CD4-positive, alpha-beta T cell treated with Interleukin-6 at 100 ng/mL for 8 hours (primary cell): ENCODE data around the gene PBRM1.
"Not testable (repeated sequence)": the region's sequence is repeated elsewhere in the genome, so short reads cannot be mapped to it uniquely, and the experiment has no call there.

Experiments used
- DNase-seq: peaks from one replicate; pipeline ENCODE4 v3.0.0-alpha.2; 2020; ENCODE audit warnings: mixed read lengths, low spot score

The PBRM1 gene

DNA sequence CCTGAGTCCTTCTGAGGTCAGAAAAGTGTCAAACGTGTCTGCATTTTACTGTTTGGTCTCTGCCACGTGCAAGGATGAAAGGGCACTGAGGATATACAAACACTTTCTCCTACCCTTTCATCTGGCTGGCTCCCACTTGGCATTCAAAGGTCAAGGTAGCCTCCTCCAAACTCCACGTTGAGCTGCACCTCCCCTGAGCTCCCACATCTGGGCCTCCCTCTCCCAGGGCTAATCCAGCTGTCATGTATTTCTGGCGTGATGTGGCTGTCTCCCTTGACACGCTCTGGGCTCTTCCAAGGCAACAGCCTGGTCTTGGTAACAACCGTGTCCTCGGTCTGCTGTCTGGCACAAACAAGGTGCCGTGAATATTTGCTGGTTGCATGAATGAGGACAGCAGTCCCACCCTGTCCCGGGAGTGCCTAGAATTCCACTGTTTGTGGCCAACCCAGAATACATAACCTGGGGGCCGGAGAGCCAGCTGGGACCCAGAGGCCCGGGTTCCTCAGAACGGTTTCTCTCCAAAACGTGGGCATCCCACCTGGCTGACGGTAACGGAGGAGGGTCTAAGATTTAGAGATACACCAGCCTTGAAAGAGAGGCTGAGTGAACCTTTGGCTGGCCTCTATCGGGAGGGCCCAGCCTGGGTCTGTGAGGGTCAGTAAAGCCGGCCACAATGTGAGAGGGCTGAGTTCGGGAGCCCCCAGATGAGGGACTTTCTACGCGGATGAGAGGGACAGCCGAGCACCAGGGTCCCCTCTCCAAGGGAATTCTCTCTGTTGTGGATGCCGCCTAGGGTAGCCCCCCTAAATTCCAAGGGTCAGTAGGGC lies 19.1 kb upstream of the PBRM1 start:
- no peak for DNase-seq

DNA sequence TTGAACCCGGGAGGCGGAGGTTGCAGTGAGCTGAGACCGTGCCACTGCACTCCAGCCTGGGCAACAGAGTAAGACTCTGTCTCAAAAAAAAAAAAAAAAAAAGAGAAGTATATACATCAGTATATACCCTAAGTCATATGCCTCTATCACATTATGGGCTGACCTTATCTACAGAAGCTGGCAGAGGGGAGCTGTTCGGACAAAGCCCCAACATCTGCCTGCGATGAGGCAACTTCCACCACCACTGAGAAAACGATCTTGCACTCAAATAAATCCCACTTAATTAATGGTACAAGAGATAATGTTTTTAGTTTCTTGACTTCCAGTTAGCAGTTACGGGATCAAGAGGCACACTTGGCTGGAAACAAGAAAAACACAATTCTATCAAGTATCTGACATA lies 17.6 kb upstream of the PBRM1 start:
- DNase-seq: no peak

DNA sequence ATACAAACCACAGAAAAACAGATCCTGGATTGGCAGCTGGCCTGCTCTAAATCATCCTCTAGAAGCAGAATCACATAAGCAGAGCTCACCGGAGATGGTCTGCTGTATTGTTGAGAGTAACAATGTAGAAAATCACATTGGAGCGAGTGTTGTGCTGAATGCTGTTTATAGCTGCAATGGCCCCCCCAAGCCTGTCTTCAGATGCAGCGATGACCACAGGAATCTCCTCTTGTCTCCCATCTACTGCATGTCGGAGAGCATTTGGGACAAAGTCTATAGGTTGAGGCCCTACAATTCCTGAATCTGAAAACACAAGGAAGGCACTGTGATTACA lies 11.9 kb upstream of the PBRM1 start:
- DNase-seq: no peak

DNA sequence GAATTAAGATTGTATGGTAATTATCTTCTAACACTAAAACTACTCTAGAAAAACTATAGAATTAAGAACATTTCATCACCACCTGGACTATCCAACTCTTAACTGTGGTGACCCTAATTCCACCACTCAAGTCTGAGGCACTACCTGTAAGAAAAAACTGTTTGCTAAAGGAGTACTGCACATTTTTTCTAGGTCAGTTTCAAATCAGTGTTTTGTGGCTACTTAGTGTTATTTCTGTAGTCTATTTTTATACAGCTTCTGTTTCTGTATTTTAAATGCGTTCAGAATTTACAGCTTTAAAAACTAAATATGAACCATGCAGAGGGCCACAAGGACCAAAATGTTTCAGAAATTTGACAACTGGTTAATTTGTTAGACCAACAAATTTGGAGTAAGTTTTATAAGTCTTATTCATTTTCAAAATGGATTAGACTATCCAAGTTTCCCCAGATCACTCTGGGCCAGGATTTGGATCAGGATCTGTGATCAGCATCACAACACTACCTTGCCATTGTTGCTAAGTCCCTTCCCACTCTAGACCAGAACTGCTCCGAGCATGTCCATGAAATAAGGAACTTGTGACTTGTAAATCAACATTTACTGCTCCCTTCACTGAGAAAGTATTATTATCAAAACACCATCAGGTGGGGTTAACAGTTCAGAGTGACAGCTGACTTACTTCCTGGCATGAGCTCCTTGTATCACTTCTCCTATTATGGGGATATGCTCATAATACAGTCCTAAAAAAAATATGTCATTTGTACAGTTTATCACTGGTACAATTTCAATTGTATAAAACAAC lies 11.3 kb upstream of the PBRM1 start:
- no peak for DNase-seq

DNA sequence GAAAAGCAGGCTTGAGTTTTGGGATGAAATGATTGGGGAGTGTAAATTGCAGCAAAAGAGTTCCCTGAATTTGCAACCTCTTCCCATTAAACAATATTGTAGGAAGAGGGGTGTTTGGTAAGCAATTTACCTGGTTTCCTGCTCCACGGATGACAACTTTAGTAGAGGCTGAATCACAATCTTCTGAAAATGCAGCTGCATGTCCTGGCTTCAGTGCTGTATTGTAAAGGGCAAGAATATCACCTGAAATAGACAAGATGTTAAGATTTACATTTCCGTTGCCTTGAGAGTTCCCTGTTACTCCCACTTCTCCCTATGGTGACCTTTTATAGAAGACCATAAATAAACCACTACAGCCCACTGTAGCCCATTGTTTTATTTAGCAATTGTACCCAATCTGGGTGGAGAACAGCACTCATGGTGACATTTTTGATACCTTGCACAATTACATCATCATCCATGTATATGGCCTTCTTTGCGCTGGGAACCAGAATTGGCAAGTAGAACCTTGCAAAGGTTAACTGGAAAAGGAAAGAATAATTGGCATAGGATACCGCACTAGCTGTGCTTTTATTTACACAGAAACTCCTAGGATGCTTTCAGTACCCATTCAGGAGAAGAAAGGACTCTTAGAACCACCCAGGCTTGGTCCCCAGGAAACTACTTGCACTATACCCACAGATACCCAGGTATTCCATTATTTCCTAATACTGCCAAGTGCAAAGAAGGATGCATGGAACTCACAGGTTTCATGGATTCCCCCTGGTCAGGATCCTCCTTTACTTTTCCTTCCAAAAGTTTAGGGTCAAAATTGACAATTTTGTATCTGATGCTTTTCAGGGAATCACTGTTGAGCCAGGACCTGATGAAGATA lies 10.3 kb upstream of the PBRM1 start:
- DNase-seq: no peak

DNA sequence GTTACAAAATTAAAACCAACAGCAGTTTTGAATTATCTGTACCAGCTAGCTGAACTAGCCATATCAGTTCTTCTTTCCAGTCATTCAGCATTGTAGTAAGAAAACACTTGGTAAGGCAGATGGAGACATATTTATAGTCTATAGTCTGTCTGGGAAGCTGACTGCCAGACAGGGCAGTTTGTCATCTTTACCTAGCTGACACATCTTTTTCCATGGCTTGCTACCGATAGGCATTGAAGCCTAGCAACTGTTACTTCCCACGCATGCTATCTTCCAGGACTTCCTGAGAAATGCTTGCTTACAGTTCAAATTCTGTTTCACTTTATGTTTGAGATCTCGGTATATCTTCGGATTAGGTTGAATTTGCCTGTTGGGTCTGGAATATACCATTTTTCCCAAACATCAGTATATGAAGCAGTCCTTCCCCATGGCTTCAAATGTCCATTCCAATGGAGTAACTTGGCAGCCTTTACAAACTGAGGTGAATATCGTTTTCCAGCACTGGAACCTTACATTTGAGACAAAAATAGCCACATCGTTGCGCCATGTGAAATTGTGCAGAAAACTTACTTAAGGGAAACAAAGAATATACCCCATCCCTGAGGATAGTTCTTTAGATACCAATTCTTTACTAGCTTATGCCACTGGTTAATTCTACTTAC lies 8.9 kb upstream of the PBRM1 start:
- no peak for DNase-seq

DNA sequence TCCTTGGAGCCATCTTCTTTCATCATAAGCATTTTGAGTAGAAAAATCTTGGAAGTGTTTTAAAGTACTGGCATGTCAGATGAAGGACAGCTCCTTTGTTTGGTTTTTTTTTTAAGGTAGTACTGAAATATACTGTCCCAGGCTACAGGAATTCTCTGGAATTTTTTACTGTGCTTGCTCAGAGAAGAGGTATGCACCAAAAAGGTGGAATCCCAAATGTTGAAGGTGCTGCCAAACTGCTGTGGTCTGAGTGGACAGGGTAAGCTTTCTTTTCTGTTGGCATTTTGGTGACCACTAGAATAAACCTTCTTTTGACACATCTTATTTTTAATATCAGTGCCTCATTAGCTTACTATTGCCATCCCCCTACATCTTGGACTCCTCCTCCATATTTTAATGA lies 7.4 kb upstream of the PBRM1 start:
- DNase-seq: no peak

DNA sequence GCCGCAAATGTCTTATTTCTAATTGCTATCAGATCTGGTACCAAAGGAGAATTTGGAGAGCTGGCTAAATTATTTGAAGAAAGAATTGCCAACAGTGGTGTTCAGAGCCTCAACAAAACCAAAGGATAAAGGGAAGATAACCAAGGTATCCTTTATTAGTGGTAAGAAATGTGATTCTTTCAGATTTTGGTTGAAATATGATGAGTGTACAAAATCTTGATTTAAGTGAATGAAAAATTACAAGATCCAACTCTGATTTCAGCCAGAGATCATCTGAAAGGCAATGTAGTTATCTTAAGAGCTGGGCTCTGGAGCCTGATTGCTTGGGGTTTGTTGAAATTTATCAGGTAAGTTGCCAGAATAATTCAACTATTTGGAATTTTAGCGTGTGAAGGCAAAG lies 4.8 kb upstream of the PBRM1 start:
- no peak for DNase-seq

DNA sequence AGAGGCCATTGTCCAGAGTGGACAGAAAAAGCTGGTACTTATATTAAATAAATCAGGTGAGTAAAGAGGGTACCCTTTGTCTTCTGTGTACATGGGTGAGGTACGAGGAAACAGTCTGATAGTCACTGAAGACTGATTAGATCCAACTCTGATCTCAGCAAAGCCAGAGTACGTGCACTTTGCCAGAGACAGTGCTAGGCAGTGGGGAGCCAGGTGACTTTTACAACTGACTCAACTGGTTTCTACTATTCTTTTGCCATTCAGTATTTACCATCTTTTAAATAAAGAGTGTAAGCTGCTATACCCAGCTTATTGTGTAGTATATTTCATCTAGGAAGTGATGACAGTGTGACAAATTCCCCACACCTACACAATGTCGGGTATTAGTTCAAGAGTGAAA lies 3.4 kb upstream of the PBRM1 start:
- no peak for DNase-seq

DNA sequence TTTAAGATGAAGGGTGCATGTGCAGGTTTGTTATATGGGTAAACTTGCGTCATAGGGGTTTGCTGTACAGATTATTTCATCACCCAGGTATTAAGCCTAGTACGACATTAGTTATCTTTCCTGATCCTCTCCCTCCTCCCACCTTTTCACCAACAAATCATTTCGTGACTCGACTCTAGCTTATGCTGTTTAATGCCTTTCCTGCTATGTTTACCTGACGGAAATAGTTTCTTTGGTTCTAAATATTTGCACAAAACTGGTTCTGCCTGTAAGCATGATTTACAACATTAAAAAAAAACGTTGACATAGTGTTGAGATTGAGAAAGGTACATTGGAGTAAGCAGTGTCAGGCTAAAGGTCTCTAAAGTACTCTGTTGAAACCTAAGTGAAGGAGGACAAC lies 2.6 kb upstream of the PBRM1 start:
- DNase-seq: no peak

DNA sequence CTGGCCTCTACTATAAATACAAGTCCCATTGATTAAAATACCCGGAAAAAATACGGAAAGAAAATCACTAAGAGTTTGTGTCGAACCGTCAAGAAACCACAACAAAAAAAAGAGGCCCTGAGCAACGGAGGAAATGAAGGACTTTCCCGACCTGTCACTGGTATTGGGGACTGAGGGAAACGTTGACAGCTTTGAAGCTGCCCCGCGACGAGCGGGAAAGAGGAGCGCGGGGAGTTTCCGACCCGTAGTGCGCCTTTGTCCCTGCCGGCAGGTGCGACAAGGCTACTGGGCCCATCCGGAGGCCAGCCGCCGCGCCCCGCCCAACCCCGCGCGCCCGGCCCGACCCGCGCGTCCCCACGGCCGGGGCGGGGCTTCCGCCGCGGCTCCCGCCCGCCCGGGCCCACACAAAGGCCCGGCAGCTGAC lies 416 bp downstream of the PBRM1 start:
- DNase-seq: peak; percentile 66

DNA sequence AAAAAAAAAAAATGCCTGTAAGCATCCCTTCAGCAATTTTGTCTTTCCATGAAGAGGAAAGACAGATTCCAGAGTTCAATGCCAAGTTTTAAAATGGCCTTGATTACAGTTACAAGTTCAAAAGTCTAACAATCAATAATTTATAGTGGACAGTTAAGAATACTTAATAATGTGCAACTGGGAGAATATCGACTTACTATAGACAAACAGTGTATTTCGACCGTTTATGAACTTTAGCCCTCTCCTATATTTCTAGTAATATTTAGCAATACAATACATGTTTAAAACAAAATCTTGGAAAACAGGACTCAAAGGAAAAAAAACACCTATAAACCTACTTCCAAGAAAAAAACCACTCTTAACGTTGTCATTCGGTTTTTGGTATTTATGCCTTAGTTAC lies 1.5 kb downstream of the PBRM1 start:
- DNase-seq: no peak

DNA sequence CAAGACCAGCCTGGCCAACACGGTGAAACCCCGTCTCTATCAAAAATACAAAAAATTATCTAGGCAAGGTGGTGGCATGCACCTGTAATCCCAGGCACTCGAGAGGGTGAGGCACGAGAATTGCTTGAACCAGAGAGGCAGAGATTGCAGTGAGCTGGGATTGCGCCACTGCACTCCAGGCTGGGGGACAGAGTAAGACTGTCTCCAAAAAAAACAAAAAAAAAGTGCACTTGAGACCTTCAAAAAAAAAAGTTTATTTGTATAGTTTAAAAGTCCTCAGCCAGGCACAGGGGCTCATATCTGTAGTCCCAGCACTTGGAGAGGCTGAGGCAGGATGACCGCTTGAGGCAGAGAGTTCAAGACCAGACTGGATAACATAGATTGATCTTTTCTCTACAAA lies 2.1 kb downstream of the PBRM1 start:
- DNase-seq: no peak

DNA sequence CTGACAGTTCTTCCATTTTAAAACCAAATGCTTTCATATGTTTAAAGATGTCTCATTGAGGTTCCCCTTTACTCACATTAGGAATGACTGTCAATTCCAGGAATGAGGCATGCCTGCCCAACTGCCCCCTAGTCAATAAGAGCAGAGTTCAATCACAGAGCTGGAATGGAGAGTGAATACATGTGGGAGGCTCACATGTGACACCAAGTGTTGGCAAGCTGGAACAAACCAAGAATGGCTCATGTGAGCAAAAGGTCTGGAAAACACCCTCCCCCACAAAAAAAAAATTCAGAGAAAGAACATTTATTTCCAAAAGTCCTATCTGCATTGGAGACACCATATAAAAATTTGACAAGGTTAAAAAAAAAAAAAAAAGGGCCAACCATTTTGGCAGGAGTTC lies 3.7 kb downstream of the PBRM1 start:
- no peak for DNase-seq

DNA sequence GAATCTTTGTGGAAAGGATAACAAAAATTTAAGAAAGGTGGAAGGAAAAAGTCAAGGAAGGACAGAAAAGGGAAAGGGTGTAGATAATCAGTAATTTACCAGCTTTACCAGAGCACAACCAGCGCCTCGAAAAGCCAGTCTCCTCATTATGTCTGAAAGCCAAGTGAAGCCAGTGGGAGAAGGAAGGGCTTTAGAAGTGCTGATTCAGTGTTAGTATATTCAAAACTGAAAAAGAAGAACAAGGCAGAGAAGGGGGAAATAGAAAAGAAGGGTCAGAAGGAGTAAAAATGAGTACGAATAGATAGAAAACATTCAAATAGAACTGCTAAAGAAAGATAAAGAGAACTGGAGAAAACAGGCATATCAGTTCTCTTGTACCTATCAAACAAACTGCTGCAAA lies 4.1 kb downstream of the PBRM1 start:
- no peak for DNase-seq

DNA sequence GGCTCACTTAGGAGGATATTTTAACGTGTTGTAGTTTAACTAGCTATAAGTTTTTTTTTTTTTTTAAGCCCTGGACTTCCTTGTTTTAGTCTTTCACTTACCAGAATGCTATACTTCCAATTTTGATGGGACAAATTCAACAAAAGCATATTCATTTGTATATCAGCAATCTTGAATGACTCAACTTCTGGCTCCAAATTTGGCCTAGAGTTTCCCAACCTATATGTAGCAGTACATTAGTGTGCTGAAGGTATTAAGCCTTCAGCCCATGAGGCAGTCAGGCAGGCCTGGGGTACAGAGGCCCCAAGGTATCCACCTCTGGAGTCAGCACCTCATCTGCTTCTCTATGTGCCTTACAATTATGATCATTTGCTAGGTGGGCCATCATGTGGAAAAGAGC lies 5.9 kb downstream of the PBRM1 start:
- no peak for DNase-seq

DNA sequence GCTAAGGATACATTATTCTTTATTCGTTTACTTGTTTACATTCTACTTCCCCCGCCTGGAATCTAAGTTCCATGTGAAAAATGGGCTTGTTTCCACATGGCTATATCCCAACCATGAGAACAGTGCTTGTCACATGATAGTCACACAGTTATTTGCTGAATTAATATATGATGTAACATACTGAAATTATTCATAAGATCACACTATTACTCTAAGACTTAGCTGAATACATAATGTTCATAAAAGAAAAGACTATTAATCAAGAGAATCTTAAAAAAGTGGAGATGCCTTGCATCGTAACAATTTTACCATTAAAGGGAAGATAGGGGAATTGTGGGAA lies 6.5 kb downstream of the PBRM1 start:
- no peak for DNase-seq

DNA sequence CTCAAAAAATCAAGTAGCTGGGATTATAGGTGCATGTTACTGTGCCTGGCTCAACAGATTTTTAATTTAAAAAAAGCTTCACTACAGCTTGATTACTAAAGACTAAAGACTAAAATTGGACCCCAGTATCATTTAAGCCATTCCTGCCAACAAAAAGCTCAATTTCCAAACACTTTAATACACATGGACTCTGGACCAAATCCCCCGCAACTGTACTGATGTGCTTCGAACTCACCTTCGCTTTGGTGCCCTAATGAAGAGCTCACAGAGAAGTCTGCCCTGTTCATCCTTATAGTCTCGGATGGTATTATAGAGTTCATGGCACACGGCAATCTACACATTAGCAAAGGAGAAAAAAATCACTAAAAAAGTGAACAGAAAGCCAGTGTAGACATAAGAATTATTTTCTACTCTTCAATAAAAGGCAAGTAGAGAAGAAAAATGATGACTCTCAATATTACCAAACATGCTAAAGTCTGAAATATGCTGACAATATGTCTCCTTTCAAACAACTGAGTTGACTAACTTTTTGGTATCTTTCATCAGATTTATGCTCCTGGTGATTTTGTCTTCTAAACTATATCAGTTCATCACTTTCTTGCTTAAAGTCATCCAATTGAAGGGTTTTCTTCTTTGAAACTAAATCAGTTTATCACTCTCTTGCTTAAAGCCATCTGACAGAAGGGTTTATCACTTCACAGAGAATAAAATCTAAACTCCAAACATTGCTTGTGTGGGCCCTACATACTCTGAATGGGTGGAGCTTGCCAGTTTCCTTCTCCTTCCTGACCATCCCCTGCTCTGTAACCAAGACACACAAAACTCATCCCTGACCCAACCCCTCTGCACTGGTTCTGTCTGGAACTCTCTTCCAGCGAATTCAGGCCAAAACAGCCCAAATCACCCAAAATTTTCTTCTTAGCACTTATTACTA lies 7.2 kb downstream of the PBRM1 start:
- no peak for DNase-seq

DNA sequence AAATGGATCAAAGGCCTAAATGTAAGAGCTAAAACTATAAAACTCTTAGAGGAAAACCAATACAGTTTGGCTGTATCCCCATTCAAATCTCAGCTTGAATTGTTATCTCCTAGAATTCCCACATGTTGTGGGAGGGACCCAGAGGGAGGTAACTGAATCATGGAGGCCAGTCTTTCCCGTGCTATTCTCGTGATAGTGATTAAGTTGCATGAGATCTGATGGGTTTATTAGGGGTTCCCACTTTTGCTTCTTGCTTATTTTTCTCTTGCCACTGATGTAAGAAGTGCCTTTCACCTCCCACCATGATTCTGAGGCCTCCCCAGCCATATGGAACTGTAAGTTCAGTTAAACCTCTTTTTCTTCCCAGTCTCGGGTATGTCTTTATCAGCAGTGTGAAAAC lies 9.5 kb downstream of the PBRM1 start:
- not testable (repeated sequence) for DNase-seq

DNA sequence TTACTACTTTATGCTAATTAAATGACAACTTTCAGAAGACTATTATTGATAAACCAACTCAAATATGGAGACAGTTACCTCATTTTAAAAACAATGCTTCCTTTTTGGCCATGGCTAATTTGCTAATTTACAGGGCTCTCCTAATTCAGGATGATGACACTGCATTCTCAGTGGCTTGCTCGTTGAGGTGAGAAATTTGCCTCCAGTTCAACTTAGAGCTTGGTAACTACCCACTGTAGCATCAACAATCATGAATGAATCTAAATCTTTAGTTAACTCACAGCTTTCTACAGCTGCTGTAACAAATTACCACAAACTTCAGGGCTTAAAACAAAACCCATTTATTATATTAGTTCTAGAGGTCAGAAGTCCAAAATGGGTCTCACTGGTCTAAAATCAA lies 14.0 kb downstream of the PBRM1 start:
- no peak for DNase-seq
